Ammon's horn (tissue), 1 donor: ENCODE data around the gene HSPB8.
A peak's percentile ranks its signal among the peaks of the same experiment; 100 is the strongest.

ENCODE experiments used
- DNase-seq: peaks from one replicate; pipeline ENCODE4 v3.0.0-alpha.2; 2016; ENCODE audit warnings: low spot score

HSPB8 gene

GRCh38 chr12:119171291-119171690 lies 7.4 kb upstream of the HSPB8 start:
- no peak for DNase-seq

- no peak for DNase-seq
Observed at GRCh38 chr12:119171691-119172425, 6.9 kb upstream of the HSPB8 start.

- DNase-seq = no peak
Observed at GRCh38 chr12:119175081-119175480, 3.6 kb upstream of the HSPB8 start.

- DNase-seq = peak; percentile 77
Observed at GRCh38 chr12:119176267-119177055, 2.3 kb upstream of the HSPB8 start.

- DNase-seq = no peak
Observed at GRCh38 chr12:119177056-119177325, 1.7 kb upstream of the HSPB8 start.

GRCh38 chr12:119177724-119178380 lies 879 bp upstream of the HSPB8 start:
- no peak for DNase-seq

- DNase-seq = no peak
Observed at GRCh38 chr12:119179335-119180021, 747 bp downstream of the HSPB8 start.

- no peak for DNase-seq
Observed at GRCh38 chr12:119180380-119181040, 1.8 kb downstream of the HSPB8 start.

GRCh38 chr12:119181202-119181601 lies 2.5 kb downstream of the HSPB8 start:
- DNase-seq = no peak

GRCh38 chr12:119181944-119182343 lies 3.2 kb downstream of the HSPB8 start:
- DNase-seq = no peak

GRCh38 chr12:119182701-119183493 lies 4.2 kb downstream of the HSPB8 start:
- peak; percentile 37 for DNase-seq

- DNase-seq = peak; percentile 54
Observed at GRCh38 chr12:119183942-119184695, 5.4 kb downstream of the HSPB8 start.

- DNase-seq = no peak
Observed at GRCh38 chr12:119195256-119195655, 16.5 kb downstream of the HSPB8 start.

- DNase-seq = no peak
Observed at GRCh38 chr12:119198440-119198839, 19.7 kb downstream of the HSPB8 start.

- DNase-seq = no peak
Observed at GRCh38 chr12:119200601-119201000, 21.9 kb downstream of the HSPB8 start.

- no peak for DNase-seq
Observed at GRCh38 chr12:119201789-119202543, 23.2 kb downstream of the HSPB8 start.

- DNase-seq = no peak
Observed at GRCh38 chr12:119202544-119202943, 23.8 kb downstream of the HSPB8 start.

- DNase-seq = peak; percentile 78
Observed at GRCh38 chr12:119204131-119204530, 25.4 kb downstream of the HSPB8 start.

GRCh38 chr12:119204671-119205285 lies 26.0 kb downstream of the HSPB8 start:
- DNase-seq = no peak
